Activated B cell treated with CpG ODN at 0.5 μM for 24 hours (primary cell): Measurements from ENCODE around the gene ARFGEF3. TPM values are rescaled to one million over a fixed set of nuclear protein-coding genes. Genes with fewer than 3 reads are reported as not detected.

Experiments used
- ATAC-seq: fragments of 200-7000 bp; cut with Tn5 transposase; one replicate; pipeline ENCODE4 v1.10.0; 2021; ENCODE audit warnings: low read depth, mild to moderate bottlenecking, moderate library complexity
- CTCF ChIA-PET: fragments of 350-600 bp; sonication (Branson Sonifier 250); formaldehyde crosslinking; loops from one replicate; lab custom pipeline; 2021; ENCODE audit warnings: antibody characterized with exemption; lab: Charles Lee
- POLR2A ChIA-PET: fragments of 350-600 bp; sonication (Branson Sonifier 250); formaldehyde crosslinking; loops from one replicate; lab custom pipeline; 2021; ENCODE audit warnings: antibody characterized with exemption; lab: Charles Lee
- DNase-seq: peaks from one replicate; pipeline ENCODE4 v3.0.0; 2022
- H3K27ac Mint-ChIP-seq: one replicate; pipeline ENCODE4 v1.8.0; 2020; ENCODE audit warnings: mixed read lengths
- H3K27me3 Mint-ChIP-seq: one replicate; pipeline ENCODE4 v1.8.0; 2021; ENCODE audit warnings: mixed read lengths
- H3K36me3 Mint-ChIP-seq: one replicate; pipeline ENCODE4 v1.8.0; 2021; ENCODE audit warnings: low read depth, mixed read lengths
- H3K4me1 Mint-ChIP-seq: one replicate; pipeline ENCODE4 v1.8.0; 2021; ENCODE audit warnings: mixed read lengths
- H3K4me3 Mint-ChIP-seq: one replicate; pipeline ENCODE4 v1.8.0; 2020; ENCODE audit warnings: mild to moderate bottlenecking, mixed read lengths
- H3K9me3 Mint-ChIP-seq: one replicate; pipeline ENCODE4 v1.8.0; 2020; ENCODE audit warnings: mixed read lengths
- CTCF ChIP-seq: fragments of 200-600 bp; IDR thresholded peaks from one replicate; pipeline ENCODE4 v1.8.0; 2022; ENCODE audit warnings: antibody characterized with exemption, mild to moderate bottlenecking
- intact Hi-C: fragments of 100-400 bp; cut with micrococcal nuclease; formaldehyde crosslinking; loops from one replicate; pipeline ENCODE4 v1.15.1; 2024
- total RNA-seq: library from RNA; stranded (reverse); gene quantifications from 2 replicates; pipeline ENCODE4 v1.2.3, GENCODE V29; 2022

The ARFGEF3 gene
- total RNA-seq, 1 donor from 2014 or later = 0.02 TPM

- DNase-seq (no peak), ATAC-seq (no peak)
- no peaks in the 10 kb centered on the region for H3K9me3 Mint-ChIP-seq
- CTCF ChIA-PET = no interaction called here
- TF ChIP-seq CTCF = no peak
- intact Hi-C loops = no loop called here
- POLR2A ChIA-PET = no interaction called here
- no peak overlapping the region for H3K27ac Mint-ChIP-seq
- H3K4me3 Mint-ChIP-seq = no peak overlapping the region
- no peaks in the 10 kb centered on the region for H3K27me3 Mint-ChIP-seq
- H3K36me3 Mint-ChIP-seq = no peaks in the 10 kb centered on the region
- H3K4me1 Mint-ChIP-seq = no peaks in the 10 kb centered on the region
Observed at GRCh38 chr6:138248878-138249277, 87.1 kb downstream of the ARFGEF3 start.

- ATAC-seq = no peak
- intact Hi-C loops = no loop called here
Observed at GRCh38 chr6:138250053-138250452, 88.3 kb downstream of the ARFGEF3 start.

DNA sequence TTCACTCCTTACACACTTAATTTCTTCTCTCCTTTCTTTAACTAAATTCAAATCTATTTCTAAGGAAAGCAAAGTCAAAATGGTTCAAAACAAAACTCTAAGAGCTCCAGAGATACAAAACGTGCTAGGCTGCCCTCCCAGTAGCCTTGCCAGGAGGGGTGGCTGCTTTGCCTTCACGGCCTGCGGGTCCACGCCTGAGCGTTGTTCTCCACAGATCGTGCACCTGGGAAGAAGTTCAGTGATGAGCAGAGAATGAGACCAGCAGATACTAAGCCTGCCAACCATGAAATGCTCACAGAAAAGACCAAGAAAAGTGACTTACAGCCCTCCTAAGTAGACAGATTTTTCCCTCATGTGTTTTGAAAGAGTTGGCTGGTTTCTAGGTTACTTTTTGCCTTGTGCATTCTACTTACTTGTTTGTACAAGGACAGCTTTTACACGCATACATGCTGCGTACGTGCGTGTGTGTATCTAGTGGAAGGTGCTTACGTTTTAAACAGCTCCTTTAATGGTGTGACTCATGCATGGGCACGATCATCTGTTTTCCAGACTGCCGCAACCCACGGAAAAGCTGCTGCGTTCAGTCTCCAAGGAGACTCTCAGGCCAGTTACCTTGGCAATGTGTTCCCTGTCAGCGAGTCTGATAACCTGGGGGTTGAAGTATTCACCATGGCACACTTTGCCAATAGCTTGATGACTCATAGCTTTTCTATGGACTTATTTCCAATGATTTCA, 88.9 kb downstream of the ARFGEF3 start:
- Mint-ChIP-seq H3K9me3 (no peaks in the 10 kb centered on the region), H3K27ac (no peak overlapping the region), H3K27me3 (no peaks in the 10 kb centered on the region), H3K4me1 (no peaks in the 10 kb centered on the region), H3K36me3 (no peaks in the 10 kb centered on the region), H3K4me3 (no peak overlapping the region)
- ChIA-PET CTCF (no interaction called here), POLR2A (no interaction called here)
- ATAC-seq (no peak), DNase-seq (no peak)
- intact Hi-C loops = no loop called here
- no peak for TF ChIP-seq CTCF

More at GRCh38 chr6:138250053-138250452, 88.3 kb downstream of the ARFGEF3 start:
- no peak for DNase-seq
- Mint-ChIP-seq H3K4me3 (no peak overlapping the region), H3K36me3 (no peaks in the 10 kb centered on the region), H3K27ac (no peak overlapping the region), H3K27me3 (no peaks in the 10 kb centered on the region), H3K9me3 (no peaks in the 10 kb centered on the region), H3K4me1 (no peaks in the 10 kb centered on the region)
- POLR2A ChIA-PET = no interaction called here
- no peak for TF ChIP-seq CTCF
- CTCF ChIA-PET = interaction anchor here (1.1 kb wide), 1 partner anchor 10 kb away, joined by 3 read pairs; no protein-coding TSS in a partner anchor

GRCh38 chr6:138253731-138254130, 92.0 kb downstream of the ARFGEF3 start:
- DNase-seq (no peak), ATAC-seq (no peak)
- ChIA-PET POLR2A (no interaction called here), CTCF (no interaction called here)
- no peak for TF ChIP-seq CTCF
- no peak overlapping the region for H3K4me3 Mint-ChIP-seq
- H3K27me3 Mint-ChIP-seq = peaks cover 7% of the 10 kb centered on the region
- intact Hi-C loops = no loop called here
- H3K9me3 Mint-ChIP-seq = no peaks in the 10 kb centered on the region
- no peaks in the 10 kb centered on the region for H3K36me3 Mint-ChIP-seq
- no peaks in the 10 kb centered on the region for H3K4me1 Mint-ChIP-seq
- H3K27ac Mint-ChIP-seq = no peak overlapping the region

DNA sequence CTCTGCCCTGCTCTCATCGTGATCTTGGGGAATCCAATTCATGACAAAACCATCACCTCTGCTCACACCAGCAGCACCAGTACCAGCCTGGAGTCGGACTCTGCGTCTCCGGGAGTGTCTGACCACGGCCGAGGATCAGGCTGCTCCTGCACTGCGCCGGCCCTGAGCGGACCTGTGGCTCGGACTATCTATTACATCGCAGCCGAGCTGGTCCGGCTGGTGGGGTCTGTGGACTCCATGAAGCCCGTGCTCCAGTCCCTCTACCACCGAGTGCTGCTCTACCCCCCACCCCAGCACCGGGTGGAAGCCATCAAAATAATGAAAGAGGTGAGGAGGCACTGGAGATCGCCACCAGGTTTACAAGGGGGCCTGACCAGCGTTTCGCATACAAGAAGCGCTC, 93.7 kb downstream of the ARFGEF3 start:
- no peaks in the 10 kb centered on the region for H3K36me3 Mint-ChIP-seq
- peaks cover 11% of the 10 kb centered on the region for H3K27me3 Mint-ChIP-seq
- H3K9me3 Mint-ChIP-seq = no peaks in the 10 kb centered on the region
- intact Hi-C loops = no loop called here
- DNase-seq (no peak), ATAC-seq (no peak)
- no peak for TF ChIP-seq CTCF
- no peaks in the 10 kb centered on the region for H3K4me1 Mint-ChIP-seq
- no peak overlapping the region for H3K27ac Mint-ChIP-seq
- POLR2A ChIA-PET = no interaction called here
- no peak overlapping the region for H3K4me3 Mint-ChIP-seq
- CTCF ChIA-PET = no interaction called here
